ENCODE results near the gene SLC22A23.

DNA sequence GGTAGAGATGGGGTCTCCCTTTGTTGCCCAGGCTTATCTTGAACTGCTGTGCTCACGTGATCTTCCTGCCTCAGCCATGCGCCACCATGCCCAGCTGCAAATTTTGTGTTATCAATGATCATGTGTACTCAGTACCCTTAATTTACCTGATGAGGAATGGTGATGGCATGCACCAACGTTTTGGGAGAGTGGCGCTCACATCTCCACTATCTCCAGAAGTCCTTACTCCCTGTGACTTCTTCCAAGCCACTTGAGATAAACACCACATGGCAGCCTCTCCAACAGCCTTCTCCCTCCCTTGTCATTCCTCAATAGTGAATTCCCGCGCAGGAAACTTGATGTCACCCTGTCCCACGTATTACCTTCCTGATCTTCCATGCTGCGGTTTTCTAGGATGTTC, 140.0 kb downstream of the SLC22A23 start:
- TF ChIP-seq POLR2A (IDR thresholded peaks at IDR 0.05; ENCODE audit: low read depth, low read length) (no peak), POLR2AphosphoS5 (IDR thresholded peaks at IDR 0.05; ENCODE audit: low read depth, low read length) (no peak), TAF1 (IDR thresholded peaks at IDR 0.05; ENCODE audit: borderline replicate concordance, low read depth, low read length) (no peak)

Data from GM12892 (cell line).